22Rv1 (cell line): ENCODE measurements around the gene PDE10A.

Experiments used
- H3K27ac ChIP-seq: fragments of 450-650 bp; 2 replicates; pipeline ENCODE4 v1.5.1; 2017
- CTCF ChIP-seq: fragments of 450-650 bp; IDR thresholded peaks from 2 replicates; pipeline ENCODE4 v1.5.1; 2017; ENCODE audit warnings: mild to moderate bottlenecking
- ZFX ChIP-seq: fragments of 450-650 bp; IDR thresholded peaks from 2 replicates; pipeline ENCODE4 v1.6.1; 2017; ENCODE audit warnings: antibody characterized with exemption, borderline replicate concordance

PDE10A gene

DNA sequence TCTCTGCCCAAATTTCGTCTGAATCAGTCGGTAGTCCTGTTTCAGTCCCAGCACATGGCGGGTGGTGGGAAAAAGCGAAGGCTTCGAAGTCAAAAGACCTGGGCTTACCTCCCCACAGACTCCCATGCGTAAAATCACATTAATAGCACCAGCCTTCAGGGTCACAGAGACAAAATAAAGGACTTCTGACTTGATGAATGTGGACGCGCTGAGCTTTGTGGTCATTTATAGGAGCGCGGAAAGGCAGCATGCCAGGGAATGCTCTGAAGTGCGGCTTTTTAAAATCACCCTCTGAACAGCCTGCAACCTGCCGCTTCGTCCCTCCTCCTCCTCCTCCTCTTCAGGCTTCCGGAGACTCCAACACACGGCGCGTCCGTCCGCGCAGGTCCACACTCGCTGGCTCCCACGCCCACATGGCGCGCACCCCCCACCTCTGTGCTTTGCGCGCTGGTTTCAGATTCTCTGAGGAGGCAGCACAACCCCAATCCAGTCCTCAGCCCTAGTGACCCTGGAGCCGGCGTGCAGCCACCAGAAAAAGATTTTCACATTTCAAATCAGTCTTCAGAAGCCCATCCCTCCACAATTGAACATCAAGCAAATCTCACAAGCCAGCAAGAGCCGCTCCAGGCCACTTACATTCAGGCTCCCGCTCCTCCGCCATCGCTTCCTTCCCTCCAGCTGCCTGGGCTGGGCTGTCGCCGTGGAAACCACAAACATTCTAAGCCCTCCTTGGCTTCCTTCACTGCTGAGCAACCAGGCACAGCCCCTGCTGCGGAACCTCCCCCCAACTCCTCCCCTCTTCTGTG, 353.9 kb downstream of the PDE10A start, which contains the start of gene C6orf118:
Gene C6orf118, minus strand, starts transcription at position 680 of the 806 bp plus-strand sequence. Its CDS starts 19 bp downstream, at position 661.
- H3K27ac ChIP-seq: no peak within 1 kb of the TSS
- TF ChIP-seq ZFX (no peak), CTCF (no peak)

- H3K27ac ChIP-seq: no peak overlapping the region
- TF ChIP-seq ZFX (no peak), CTCF (no peak)
Measured at GRCh38 chr6:165306955-165307354, 356.1 kb downstream of the PDE10A start.

GRCh38 chr6:165301372-165302246, 361.4 kb downstream of the PDE10A start:
- no peak for TF ChIP-seq CTCF
- no peak for TF ChIP-seq ZFX

GRCh38 chr6:165300422-165300936, 362.6 kb downstream of the PDE10A start:
- no peak for TF ChIP-seq ZFX
- no peak for TF ChIP-seq CTCF
- H3K27ac ChIP-seq: no peak overlapping the region

More at GRCh38 chr6:165301372-165302246, 361.4 kb downstream of the PDE10A start:
- no peak overlapping the region for H3K27ac ChIP-seq

GRCh38 chr6:165298875-165299274, 364.2 kb downstream of the PDE10A start:
- TF ChIP-seq ZFX (no peak), CTCF (no peak)
- no peak overlapping the region for H3K27ac ChIP-seq

GRCh38 chr6:165298402-165298801, 364.6 kb downstream of the PDE10A start:
- no peak for TF ChIP-seq ZFX
- TF ChIP-seq CTCF: no peak
- H3K27ac ChIP-seq: no peak overlapping the region
